Testis (tissue), 3 donors: ENCODE measurements around the gene CEACAM3. TPM values are rescaled to one million over a fixed set of nuclear protein-coding genes. Genes with fewer than 3 reads are reported as not detected.

ENCODE experiments used
- DNase-seq: peaks from one replicate; pipeline ENCODE4 v3.0.0-alpha.2; 2019
- H3K27ac ChIP-seq, 2 donors: fragments of 200-600 bp; sonication (generic); one replicate each; pipeline ENCODE4 v1.5.1; 2019
- H3K27me3 ChIP-seq: fragments of 200-600 bp; sonication (generic); one replicate; pipeline ENCODE4 v1.5.1; 2019
- H3K36me3 ChIP-seq: fragments of 200-600 bp; sonication (generic); one replicate; pipeline ENCODE4 v1.5.1; 2017; ENCODE audit warnings: low read depth; ENCODE audit errors: missing control alignments
- H3K4me1 ChIP-seq: fragments of 200-600 bp; sonication (generic); one replicate; pipeline ENCODE4 v1.5.1; 2019
- H3K4me3 ChIP-seq, 2 donors: fragments of 200-600 bp; sonication (generic); one replicate each; pipeline ENCODE4 v1.5.1; 2017 to 2019
- H3K9me3 ChIP-seq: fragments of 200-600 bp; sonication (generic); one replicate; pipeline ENCODE4 v1.5.1; 2017
- POLR2A ChIP-seq: fragments of 450-650 bp; IDR thresholded peaks from one replicate; pipeline ENCODE4 v1.6.1; 2017; ENCODE audit warnings: antibody characterized with exemption, mild to moderate bottlenecking, moderate library complexity
- WGBS, 2 donors: methylation state at CpG; one replicate each; pipeline ENCODE4 v1.1.5; 2018; 5-methylcytosine and 5-hydroxymethylcytosine counted together
- intact Hi-C: fragments of 100-400 bp; cut with DNase I; formaldehyde crosslinking; loops from one replicate; pipeline ENCODE4 v1.15.1; 2023; ENCODE audit warnings: low total_unique reads
- polyA plus RNA-seq: library from polyadenylated mRNA; stranded (reverse); fragments of 350-450 nt; fragmentation: Illumina TruSeq; extraction: RNeasy Lipid Tissue Mini Kit (QIAGEN cat#74804); gene quantifications from one replicate; pipeline ENCODE4 v1.2.3, GENCODE V29; 2014; ENCODE audit warnings: low read depth, low replicate concordance; ENCODE audit not compliant: insufficient read depth
- total RNA-seq, 2 donors: library from RNA; depleted of rRNA; stranded (reverse); fragments of >200 nt; gene quantifications; one replicate each; pipeline ENCODE4 v1.2.3, GENCODE V29; 2016
- TF ChIP-seq, protein P1 (sequence below), 3 experiments: fragments of 450-650 bp in 2 of 3; fragments of 200-600 bp in 1 of 3; sonication (generic) in 1 of 3; IDR thresholded peaks; one replicate each; pipeline ENCODE4 v1.5.1; 2016 to 2019; ENCODE audit warnings: antibody characterized with exemption in 3 of 3, mild to moderate bottlenecking in 2 of 3, moderate library complexity in 1 of 3

CEACAM3 gene
- total and polyA plus RNA-seq, 3 donors from 2014 or later = not detected

- Histone ChIP-seq H3K9me3 (no peaks in the 10 kb centered on the region), H3K4me3 (no peak overlapping the region), H3K4me1 (no peaks in the 10 kb centered on the region), H3K36me3 (no peaks in the 10 kb centered on the region), H3K27ac (no peak overlapping the region), H3K27me3 (no peaks in the 10 kb centered on the region)
- 79 to 83% methylated on average over 4 of the region's 4 CpGs for WGBS, 2 donors
- DNase-seq = no peak
- intact Hi-C loops = no loop called here
- TF ChIP-seq, protein P1, sequence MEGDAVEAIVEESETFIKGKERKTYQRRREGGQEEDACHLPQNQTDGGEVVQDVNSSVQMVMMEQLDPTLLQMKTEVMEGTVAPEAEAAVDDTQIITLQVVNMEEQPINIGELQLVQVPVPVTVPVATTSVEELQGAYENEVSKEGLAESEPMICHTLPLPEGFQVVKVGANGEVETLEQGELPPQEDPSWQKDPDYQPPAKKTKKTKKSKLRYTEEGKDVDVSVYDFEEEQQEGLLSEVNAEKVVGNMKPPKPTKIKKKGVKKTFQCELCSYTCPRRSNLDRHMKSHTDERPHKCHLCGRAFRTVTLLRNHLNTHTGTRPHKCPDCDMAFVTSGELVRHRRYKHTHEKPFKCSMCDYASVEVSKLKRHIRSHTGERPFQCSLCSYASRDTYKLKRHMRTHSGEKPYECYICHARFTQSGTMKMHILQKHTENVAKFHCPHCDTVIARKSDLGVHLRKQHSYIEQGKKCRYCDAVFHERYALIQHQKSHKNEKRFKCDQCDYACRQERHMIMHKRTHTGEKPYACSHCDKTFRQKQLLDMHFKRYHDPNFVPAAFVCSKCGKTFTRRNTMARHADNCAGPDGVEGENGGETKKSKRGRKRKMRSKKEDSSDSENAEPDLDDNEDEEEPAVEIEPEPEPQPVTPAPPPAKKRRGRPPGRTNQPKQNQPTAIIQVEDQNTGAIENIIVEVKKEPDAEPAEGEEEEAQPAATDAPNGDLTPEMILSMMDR (IDR thresholded peaks at IDR 0.05) = no peak
Observed at GRCh38 chr19:41769608-41770007, 26.8 kb upstream of the CEACAM3 start.

DNA sequence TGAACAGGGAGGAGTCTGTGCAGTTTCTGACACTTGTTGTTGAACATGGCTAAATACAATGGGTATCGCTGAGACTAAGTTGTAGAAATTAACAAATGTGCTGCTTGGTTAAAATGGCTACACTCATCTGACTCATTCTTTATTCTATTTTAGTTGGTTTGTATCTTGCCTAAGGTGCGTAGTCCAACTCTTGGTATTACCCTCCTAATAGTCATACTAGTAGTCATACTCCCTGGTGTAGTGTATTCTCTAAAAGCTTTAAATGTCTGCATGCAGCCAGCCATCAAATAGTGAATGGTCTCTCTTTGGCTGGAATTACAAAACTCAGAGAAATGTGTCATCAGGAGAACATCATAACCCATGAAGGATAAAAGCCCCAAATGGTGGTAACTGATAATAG is 25.0 kb upstream of the CEACAM3 start:
- Histone ChIP-seq H3K36me3 (no peaks in the 10 kb centered on the region), H3K27ac (no peak overlapping the region), H3K9me3 (no peaks in the 10 kb centered on the region), H3K27me3 (no peaks in the 10 kb centered on the region), H3K4me3 (no peak overlapping the region), H3K4me1 (no peaks in the 10 kb centered on the region)
- no peak for DNase-seq
- TF ChIP-seq POLR2A = no peak
- TF ChIP-seq, protein P1 (IDR thresholded peaks at IDR 0.05) = no peak
- intact Hi-C loops = no loop called here
- 88 to 95% methylated on average over 2 of the region's 2 CpGs for WGBS, 2 donors

- H3K36me3 ChIP-seq = no peaks in the 10 kb centered on the region
- no peaks in the 10 kb centered on the region for H3K27me3 ChIP-seq
- H3K4me3 ChIP-seq = no peak overlapping the region
- TF ChIP-seq POLR2A = no peak
- TF ChIP-seq, protein P1 (IDR thresholded peaks at IDR 0.05) = no peak
- H3K27ac ChIP-seq = no peak overlapping the region
- no peaks in the 10 kb centered on the region for H3K9me3 ChIP-seq
- no peaks in the 10 kb centered on the region for H3K4me1 ChIP-seq
- intact Hi-C loops = no loop called here
- no peak for DNase-seq
- 67 to 70% methylated on average over 6 of the region's 6 CpGs for WGBS, 2 donors
Observed at GRCh38 chr19:41774515-41774980, 21.8 kb upstream of the CEACAM3 start.

DNA sequence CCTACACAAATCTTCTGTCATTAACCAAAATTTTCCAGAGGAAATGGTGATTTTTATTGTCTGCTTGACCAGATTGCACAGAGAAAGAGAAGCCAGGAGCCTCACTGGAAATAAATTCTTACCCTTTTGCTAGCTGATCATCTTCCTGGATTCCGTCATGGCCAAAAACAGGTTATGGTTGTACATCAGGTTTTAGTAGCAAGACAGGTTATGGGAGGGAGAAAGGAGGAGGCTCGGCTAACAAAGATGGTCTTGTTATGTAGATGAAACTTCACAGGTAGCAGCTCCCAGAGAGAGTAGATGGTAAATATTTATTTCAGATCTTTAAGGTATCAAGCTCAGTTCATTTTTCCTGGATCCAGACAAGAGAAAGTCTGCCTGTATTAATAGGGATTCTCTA is 19.7 kb upstream of the CEACAM3 start:
- H3K4me1 ChIP-seq = no peaks in the 10 kb centered on the region
- H3K9me3 ChIP-seq = no peaks in the 10 kb centered on the region
- no peak for DNase-seq
- intact Hi-C loops = no loop called here
- WGBS, 2 donors = 68 to 78% methylated on average over 2 of the region's 2 CpGs
- TF ChIP-seq, protein P1 (IDR thresholded peaks at IDR 0.05) = no peak
- no peak for TF ChIP-seq POLR2A
- no peaks in the 10 kb centered on the region for H3K27me3 ChIP-seq
- H3K4me3 ChIP-seq = no peak overlapping the region
- no peaks in the 10 kb centered on the region for H3K36me3 ChIP-seq
- H3K27ac ChIP-seq = no peak overlapping the region

GRCh38 chr19:41783612-41784011 is 12.8 kb upstream of the CEACAM3 start:
- WGBS, 2 donors = 64 to 66% methylated on average over 5 of the region's 5 CpGs
- Histone ChIP-seq H3K27me3 (no peaks in the 10 kb centered on the region), H3K9me3 (no peaks in the 10 kb centered on the region), H3K4me3 (no peak overlapping the region), H3K27ac (no peak overlapping the region), H3K36me3 (no peaks in the 10 kb centered on the region), H3K4me1 (no peaks in the 10 kb centered on the region)
- TF ChIP-seq POLR2A = no peak
- TF ChIP-seq, protein P1 (IDR thresholded peaks at IDR 0.05) = no peak
- no peak for DNase-seq
- intact Hi-C loops = no loop called here
